ENCODE data around the gene RAPGEF2. TPM values are rescaled to one million over a fixed set of nuclear protein-coding genes. Genes with fewer than 3 reads are reported as not detected.

RAPGEF2 gene
- total and polyA plus RNA-seq, 2 donors (not counting 1 experiment from before 2014, with no cell fraction given) = 10.9 to 45.8 TPM

- Mint-ChIP-seq H3K27me3 (peaks cover 10% of the 10 kb centered on the region), H3K4me1 (no peaks in the 10 kb centered on the region), H3K27ac (no peak overlapping the region), H3K9me3 (ENCODE audit: insufficient read depth) (no peaks in the 10 kb centered on the region), H3K4me3 (no peak overlapping the region)
- no peak overlapping the region for H2AFZ ChIP-seq (ENCODE audit: insufficient read depth, low read depth, low read length, poor library complexity, severe bottlenecking)
- DNase-seq = no peak
- H3K27ac ChIP-seq (ENCODE audit: low read length in 2 of 2) = no peak overlapping the region
- no peak overlapping the region for H3K4me2 ChIP-seq (replicated peaks; ENCODE audit: low read depth, low read length, poor library complexity, severe bottlenecking)
- ChIA-PET CTCF (no interaction called here), POLR2A (no interaction called here)
- no peaks in the 10 kb centered on the region for H3K27me3 ChIP-seq (replicated peaks in 1 of 4; ENCODE audit: control extremely low read depth in 1 of 4, control insufficient read depth in 3 of 4, insufficient read depth in 4 of 4, low read length in 3 of 4)
- no peaks in the 10 kb centered on the region for H4K20me1 ChIP-seq (ENCODE audit: control insufficient read depth, insufficient read depth, low read length, poor library complexity, severe bottlenecking)
- TF ChIP-seq CTCF (IDR thresholded peaks at IDR 0.05) = no peak
- TF ChIP-seq EZH2 (IDR thresholded peaks at IDR 0.05; ENCODE audit: borderline replicate concordance, insufficient read depth, low read depth, low read length, poor library complexity, severe bottlenecking) = no peak
- 32% methylated on average over 3 of the region's 4 CpGs for WGBS (ENCODE audit: insufficient coverage)
- no peaks in the 10 kb centered on the region for H3K36me3 ChIP-seq (replicated peaks in 1 of 2; ENCODE audit: control extremely low read depth in 1 of 2, control insufficient read depth in 1 of 2, extremely low read depth in 1 of 2, insufficient read depth in 2 of 2, low read length in 1 of 2)
- H3K79me2 ChIP-seq (ENCODE audit: control insufficient read depth, insufficient read depth, low read length) = no peaks in the 10 kb centered on the region
- H3K4me3 ChIP-seq (ENCODE audit: control extremely low read depth in 1 of 5, extremely low read depth in 1 of 5, insufficient read depth in 1 of 5, low read depth in 2 of 5, low read length in 4 of 5) = no peak overlapping the region
- no peak for ATAC-seq (ENCODE audit: low read depth)
- no peak overlapping the region for H3K9ac ChIP-seq (ENCODE audit: low read length)
- intact Hi-C loops (cut with micrococcal nuclease) = no loop called here
- peaks cover 0 to 3% of the 10 kb centered on the region in 2 donors for H3K4me1 ChIP-seq (ENCODE audit: control insufficient read depth in 2 of 2, insufficient read depth in 2 of 2, low read length in 2 of 2)
- H3K9me3 ChIP-seq (ENCODE audit: control extremely low read depth in 1 of 3, control insufficient read depth in 2 of 3, insufficient read depth in 1 of 3, low read length in 2 of 3) = no peaks in the 10 kb centered on the region
Measured at GRCh38 chr4:159401226-159401712, 298.4 kb downstream of the RAPGEF2 start.

GRCh38 chr4:159401791-159402380 lies 299.0 kb downstream of the RAPGEF2 start:
- no peak overlapping the region for H3K4me3 ChIP-seq (ENCODE audit: control extremely low read depth in 1 of 5, extremely low read depth in 1 of 5, insufficient read depth in 1 of 5, low read depth in 2 of 5, low read length in 4 of 5)
- H3K79me2 ChIP-seq (ENCODE audit: control insufficient read depth, insufficient read depth, low read length) = no peaks in the 10 kb centered on the region
- no peak for DNase-seq
- 92% methylated on average over 3 of the region's 6 CpGs for whole genome bisulfite sequencing (ENCODE audit: insufficient coverage)
- H3K9me3 Mint-ChIP-seq (ENCODE audit: insufficient read depth) = no peaks in the 10 kb centered on the region
- H2AFZ ChIP-seq (ENCODE audit: insufficient read depth, low read depth, low read length, poor library complexity, severe bottlenecking) = no peak overlapping the region
- intact Hi-C loops (cut with micrococcal nuclease) = no loop called here
- peaks cover 10% of the 10 kb centered on the region for H3K27me3 Mint-ChIP-seq
- ChIA-PET POLR2A (no interaction called here), CTCF (no interaction called here)
- no peak overlapping the region for H3K27ac ChIP-seq (ENCODE audit: low read length in 2 of 2)
- no peak overlapping the region for H3K4me2 ChIP-seq (replicated peaks; ENCODE audit: low read depth, low read length, poor library complexity, severe bottlenecking)
- H3K27ac Mint-ChIP-seq = no peak overlapping the region
- ATAC-seq (ENCODE audit: low read depth) = no peak
- no peaks in the 10 kb centered on the region for H3K27me3 ChIP-seq (replicated peaks in 1 of 4; ENCODE audit: control extremely low read depth in 1 of 4, control insufficient read depth in 3 of 4, insufficient read depth in 4 of 4, low read length in 3 of 4)
- H3K9me3 ChIP-seq (ENCODE audit: control extremely low read depth in 1 of 3, control insufficient read depth in 2 of 3, insufficient read depth in 1 of 3, low read length in 2 of 3) = no peaks in the 10 kb centered on the region
- no peaks in the 10 kb centered on the region for H3K36me3 ChIP-seq (replicated peaks in 1 of 2; ENCODE audit: control extremely low read depth in 1 of 2, control insufficient read depth in 1 of 2, extremely low read depth in 1 of 2, insufficient read depth in 2 of 2, low read length in 1 of 2)
- no peaks in the 10 kb centered on the region for H4K20me1 ChIP-seq (ENCODE audit: control insufficient read depth, insufficient read depth, low read length, poor library complexity, severe bottlenecking)
- H3K4me1 Mint-ChIP-seq = no peaks in the 10 kb centered on the region
- TF ChIP-seq EZH2 (IDR thresholded peaks at IDR 0.05; ENCODE audit: borderline replicate concordance, insufficient read depth, low read depth, low read length, poor library complexity, severe bottlenecking) = no peak
- TF ChIP-seq CTCF (IDR thresholded peaks at IDR 0.05) = no peak
- peaks cover 0 to 3% of the 10 kb centered on the region in 2 donors for H3K4me1 ChIP-seq (ENCODE audit: control insufficient read depth in 2 of 2, insufficient read depth in 2 of 2, low read length in 2 of 2)
- H3K4me3 Mint-ChIP-seq = no peak overlapping the region
- no peak overlapping the region for H3K9ac ChIP-seq (ENCODE audit: low read length)

Measured in B cell (primary cell).